Activated CD8-positive, alpha-beta memory T cell treated with anti-CD3 and anti-CD28 coated beads for 24 hours (primary cell): ENCODE data around the gene TBX1.
"Not testable (repeated sequence)": the region's sequence is repeated elsewhere in the genome, so short reads cannot be mapped to it uniquely, and the experiment has no call there.

Source experiments
- DNase-seq: peaks from one replicate; pipeline ENCODE4 v3.0.0-alpha.2; 2020

TBX1 gene

DNA sequence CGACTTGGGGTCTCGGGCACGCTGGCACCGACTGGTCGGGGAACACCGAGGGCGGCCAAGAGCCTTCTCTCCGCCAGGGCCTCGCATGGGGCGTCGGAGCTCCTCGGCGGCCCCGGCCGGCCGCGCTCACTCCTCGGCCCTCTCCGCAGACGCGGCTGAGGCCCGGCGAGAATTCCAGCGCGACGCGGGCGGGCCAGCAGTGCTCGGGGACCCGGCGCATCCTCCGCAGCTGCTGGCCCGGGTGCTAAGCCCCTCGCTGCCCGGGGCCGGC, 5.6 kb downstream of the TBX1 start:
- DNase-seq, result no peak

GRCh38 chr22:19766511-19767426, 6.2 kb downstream of the TBX1 start:
- peak; percentile 76 for DNase-seq

DNA sequence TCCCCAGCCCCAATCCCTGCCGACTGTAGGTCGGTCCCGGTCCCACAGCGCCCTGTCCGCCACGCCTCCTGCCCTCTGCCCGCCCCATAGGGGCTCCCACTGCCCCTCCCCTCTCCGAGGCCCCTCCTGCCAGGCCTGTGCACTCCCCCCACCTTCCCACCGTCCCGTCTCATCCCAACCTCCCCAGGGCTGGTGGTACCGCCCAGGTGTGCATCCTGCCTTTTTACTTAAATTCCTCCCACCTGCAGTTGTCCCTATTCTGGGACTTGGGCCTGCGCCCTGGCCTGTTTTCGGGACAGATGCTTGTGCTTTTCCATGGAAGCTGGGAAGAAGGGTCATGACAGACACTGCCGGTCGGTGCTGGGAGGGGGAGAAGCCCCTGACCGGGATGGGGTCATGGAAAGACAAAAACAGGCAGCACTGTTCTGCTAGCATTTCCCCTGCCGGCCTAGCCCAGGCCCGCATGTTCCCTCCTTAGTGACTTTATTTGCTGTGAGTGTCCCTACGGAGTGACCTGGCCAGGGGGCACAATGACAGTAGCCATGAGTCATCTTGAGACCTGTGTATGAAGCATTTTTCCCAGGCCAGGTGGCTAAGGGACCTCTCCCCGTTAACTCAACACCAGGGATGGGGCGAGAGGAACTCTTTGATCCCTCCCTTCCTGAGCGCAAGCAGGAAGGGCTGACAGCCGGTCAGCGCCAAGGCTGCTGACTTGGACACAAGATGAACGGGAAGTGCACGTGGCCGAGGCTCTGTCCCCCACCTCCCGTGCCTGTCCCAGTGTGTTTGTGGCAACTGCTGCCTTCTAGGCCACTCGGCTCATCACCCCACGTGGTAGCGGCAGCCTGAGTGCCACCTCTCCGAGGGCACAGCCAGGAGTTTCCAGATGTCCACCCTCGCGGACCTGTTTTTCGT, 7.1 kb downstream of the TBX1 start:
- DNase-seq, result no peak

DNA sequence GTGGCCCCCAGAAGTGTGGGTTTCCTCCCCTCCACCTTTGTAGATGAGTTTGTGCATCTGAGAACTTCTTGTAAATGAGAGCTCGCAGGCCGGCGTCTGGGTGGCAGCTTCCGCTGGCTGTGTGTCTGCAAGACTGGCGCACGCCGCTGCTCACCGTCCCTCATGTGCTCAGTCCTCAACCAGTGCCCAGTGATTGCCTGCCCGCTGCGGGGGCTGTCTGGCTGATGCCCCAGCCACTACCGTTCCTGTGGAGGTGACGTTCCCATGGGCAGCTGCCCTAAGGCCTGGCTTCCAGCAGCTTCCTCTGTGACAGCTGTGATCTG, 8.8 kb downstream of the TBX1 start:
- no peak for DNase-seq

DNA sequence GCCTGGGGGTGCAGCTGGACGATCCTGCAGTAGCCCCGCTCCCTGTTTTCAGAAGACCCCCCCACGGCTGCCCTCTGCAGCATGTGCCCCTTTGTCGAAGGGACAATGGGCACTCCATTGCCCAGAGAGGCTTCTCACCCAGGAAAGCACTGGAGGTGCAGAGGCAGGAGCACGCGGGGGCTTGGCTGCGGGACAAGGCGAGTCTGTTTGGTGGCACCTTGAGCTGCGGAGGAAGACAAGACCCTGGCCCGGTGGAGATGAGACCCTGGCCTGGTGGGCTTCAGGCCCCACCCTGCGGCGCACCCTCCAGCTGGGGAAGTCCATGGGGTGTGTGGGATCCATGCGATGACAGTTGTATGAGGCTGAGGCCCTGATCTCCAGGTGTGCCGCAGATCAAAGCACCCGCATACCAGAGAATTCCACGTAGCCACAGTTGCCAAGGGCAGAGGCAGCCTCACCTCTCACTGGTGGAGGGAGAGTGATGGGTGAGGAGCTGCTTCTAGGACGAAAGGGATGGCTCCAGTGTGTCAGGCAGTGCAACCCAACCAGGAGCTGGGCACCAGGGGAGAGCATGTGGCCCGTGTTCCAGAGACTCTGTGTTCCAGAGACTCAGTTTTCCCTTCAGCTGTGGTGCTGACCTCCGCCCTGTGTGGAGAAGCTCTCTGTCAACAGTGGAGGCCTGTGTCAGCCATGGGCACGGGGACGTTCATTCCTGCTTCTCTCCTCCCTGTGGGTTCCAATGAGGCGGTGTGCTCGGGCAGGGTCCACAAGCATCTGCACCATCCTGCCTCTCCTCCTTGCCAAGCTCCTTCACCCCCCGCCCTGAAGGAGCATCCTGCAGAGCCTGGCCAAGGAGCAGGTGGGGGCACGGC, 10.0 kb downstream of the TBX1 start:
- DNase-seq, result no peak

GRCh38 chr22:19772422-19772672, 11.8 kb downstream of the TBX1 start:
- DNase-seq, result no peak

DNA sequence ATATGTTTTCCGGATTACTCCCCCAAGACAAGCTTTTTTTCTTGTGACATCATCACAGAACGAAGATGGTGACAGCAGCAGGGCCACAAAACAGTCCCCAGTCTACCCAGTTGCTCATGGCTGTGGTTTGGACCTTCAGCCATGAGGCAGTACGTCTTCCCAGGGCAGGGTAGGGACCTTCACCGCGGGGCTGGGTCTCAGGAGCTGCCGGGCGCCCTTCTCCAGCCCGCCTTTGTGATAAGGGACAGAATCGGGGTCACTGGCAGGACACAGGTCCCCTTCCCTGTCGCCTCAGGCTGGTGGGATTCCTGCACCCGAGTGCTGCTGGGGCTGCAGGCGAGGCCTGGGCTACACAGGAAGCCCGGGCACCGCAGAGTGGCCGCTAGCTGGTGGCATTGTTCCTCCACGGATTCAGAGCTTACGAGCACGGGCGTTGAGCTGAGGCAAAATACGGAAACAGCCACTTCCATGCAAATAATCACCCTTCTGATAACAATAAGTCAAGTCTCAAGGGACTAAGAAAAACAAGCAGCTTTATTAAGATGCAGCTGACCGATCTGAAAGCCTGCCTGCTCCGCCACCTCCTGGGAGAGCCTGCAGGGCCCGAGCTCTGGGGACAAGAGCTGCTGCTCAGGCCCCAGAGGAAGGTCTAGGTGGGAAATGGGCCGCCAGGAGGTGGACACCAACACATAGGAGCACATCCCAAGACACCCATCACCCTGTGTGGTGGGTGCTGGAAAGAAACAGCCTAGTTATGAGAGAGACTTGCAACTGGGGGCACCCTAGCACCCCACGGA, 12.3 kb downstream of the TBX1 start:
- DNase-seq, result no peak

DNA sequence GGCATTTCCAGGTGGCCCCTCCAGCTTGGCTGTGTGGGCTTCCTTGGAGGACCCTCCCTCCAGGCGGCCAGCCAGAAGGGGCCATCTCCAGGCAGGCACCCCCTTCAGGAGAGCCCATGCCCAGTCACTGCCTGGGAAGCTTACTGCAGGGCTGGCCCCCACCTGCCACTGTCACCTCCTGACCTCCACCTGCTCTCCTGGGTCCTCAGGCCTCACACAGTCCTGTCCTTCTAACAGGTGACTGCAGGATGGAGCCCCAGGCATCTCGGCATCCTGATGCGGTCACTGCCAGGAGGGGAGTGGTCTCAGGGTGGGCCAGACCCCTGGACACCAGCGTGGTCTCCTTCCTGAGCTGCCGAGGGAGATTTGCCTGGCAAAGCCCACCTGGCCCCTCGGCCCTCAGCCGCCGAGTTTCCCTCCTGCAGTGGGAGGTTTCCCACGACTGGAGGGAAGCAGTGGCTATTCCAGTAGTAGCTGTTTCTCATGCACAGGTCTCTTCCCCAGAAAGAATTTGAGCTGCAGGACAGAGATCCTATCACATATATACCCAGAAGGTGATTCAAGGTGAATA, 13.0 kb downstream of the TBX1 start:
- no peak for DNase-seq

GRCh38 chr22:19774628-19775027, 14.1 kb downstream of the TBX1 start:
- DNase-seq, result no peak

GRCh38 chr22:19775496-19776325, 15.1 kb downstream of the TBX1 start:
- DNase-seq, result no peak

GRCh38 chr22:19776433-19777031, 16.0 kb downstream of the TBX1 start:
- DNase-seq, result no peak

DNA sequence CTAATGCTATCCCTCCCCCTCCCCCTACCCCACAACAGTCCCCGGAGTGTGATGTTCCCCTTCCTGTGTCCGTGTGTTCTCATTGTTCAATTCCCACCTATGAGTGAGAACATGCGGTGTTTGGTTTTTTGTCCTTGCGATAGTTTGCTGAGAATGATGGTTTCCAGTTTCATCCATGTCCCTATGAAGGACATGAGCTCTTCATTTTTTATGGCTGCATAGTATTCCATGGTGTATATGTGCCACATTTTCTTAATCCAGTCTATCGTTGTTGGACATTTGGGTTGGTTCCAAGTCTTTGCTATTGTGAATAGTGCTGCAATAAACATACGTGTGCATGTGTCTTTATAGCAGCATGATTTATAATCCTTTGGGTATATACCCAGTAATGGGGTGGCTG, 16.6 kb downstream of the TBX1 start:
- not testable (repeated sequence) for DNase-seq

DNA sequence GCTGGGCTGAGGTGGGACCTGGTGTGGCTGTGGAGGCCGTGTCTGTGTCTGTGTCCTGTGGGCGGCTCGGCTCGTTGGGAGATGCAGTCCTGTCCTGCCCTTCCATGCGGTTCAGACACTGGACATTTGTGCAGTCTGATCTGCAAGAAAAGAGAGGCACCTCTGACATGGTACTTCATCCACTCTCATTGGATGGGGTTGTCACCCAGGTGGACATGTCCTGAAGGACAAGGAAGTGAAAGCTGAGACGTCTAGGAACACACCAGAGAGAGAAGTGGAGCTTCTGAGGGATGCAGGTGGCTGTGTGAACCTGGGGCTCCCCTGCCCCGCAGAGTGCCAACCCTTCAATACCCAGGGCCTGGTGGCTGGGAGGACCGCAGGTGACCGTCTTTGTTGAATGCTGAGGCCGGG, 18.4 kb downstream of the TBX1 start:
- no peak for DNase-seq

DNA sequence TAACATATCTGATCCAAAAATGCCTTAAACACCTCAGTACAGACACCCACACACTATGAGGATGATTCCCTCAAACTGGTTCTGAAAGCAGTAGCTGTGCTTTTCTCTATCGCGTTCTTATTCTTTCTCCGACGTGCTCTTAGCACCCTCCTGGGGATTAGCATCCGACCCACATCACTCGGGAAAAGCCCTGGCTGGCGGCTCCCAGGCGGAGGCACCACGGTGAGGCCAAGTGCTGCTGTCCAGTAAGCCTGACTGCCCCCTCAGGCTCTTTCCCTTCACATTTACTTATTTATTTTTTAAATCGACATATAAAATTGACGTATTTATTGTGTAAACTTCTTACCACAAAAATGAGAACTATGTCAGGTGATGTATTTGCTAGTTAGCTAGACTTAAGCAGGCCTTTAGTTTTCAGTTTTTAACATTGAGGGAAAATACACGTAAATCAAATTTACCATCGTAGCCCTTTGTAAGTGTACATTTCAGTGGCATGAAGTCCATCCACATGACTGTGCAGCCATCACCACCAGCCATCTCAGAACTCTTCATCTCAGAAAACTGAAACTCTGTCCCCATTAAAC, 19.2 kb downstream of the TBX1 start:
- DNase-seq, result no peak

DNA sequence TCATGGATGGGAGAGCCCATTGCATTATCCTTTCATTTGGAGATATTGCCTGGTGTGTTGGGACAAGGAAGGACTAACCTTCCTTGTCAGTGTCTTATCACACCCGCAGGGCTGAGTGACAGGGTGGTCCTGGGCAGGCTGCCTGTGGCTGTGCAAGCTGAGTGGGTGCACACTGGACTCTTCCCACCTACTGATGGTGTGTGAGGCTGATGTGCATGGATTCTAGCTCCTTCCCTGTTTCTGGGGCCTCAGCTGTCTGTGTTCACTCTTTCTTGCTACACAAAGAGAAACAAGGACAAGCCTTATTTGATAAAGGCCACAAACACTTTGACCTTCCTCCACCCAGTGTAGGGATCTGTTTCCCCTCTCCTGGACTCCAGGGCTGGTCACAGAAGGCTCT, 22.0 kb downstream of the TBX1 start:
- no peak for DNase-seq

GRCh38 chr22:19783586-19784383, 23.2 kb downstream of the TBX1 start:
- DNase-seq, result no peak

DNA sequence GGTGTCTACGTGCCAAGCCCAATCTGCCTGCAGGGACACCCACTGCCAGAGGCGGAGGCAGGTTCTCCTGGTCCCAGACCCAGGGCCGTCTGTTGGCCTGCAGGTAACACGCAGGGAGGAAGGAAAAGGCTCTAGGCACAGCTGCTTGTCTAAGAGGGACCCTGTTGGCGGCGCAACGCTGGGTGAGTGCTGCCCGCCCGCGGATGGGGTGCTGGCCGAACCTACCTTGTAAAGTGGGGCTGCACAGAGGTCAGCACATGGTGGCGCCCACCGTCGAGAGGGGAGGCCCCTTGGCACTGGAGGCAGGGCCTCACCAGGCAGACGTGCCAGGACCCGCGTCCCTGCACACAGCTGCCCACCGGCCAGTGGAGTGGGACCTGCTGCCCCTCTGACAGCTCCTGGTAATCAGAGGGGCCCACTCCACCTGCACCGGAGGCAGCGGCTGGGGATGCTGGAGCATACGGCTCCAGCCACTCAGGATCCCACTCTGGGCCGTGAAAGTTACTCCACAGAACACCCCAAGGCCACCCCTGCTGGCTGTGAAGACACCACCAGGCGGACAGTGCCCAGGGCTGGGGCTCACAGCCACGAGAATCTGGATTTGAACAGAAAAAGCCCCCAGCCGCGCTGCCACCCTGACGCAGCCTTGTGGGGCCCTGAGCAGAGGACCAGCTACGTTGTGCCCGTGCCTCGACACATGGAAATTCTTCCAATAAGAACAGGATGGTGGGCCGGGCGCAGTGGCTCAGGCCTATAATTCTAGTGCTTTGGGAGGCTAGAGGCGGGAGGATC, 24.0 kb downstream of the TBX1 start:
- DNase-seq, result no peak

GRCh38 chr22:19785461-19786263, 25.1 kb downstream of the TBX1 start:
- no peak for DNase-seq
